GM19452 (cell line): ENCODE data around the gene SOHLH1.

Experiments
- ATAC-seq: cut with Tn5 transposase; IDR thresholded peaks from one replicate; pipeline ENCODE4 v1.9.1; 2021; ENCODE audit not compliant: unreplicated experiment

The SOHLH1 gene

GRCh38 chr9:135662758-135663450, 36.4 kb downstream of the SOHLH1 start, which contains the start of gene LCN9:
LCN9 (plus strand) TSS chr9:135663309; CDS start chr9:135663322, 13 bp downstream.
- no peak for ATAC-seq

GRCh38 chr9:135661816-135662560, 37.3 kb downstream of the SOHLH1 start:
- ATAC-seq = no peak

GRCh38 chr9:135660407-135660806, 38.9 kb downstream of the SOHLH1 start:
- ATAC-seq = no peak

- no peak for ATAC-seq
Measured at GRCh38 chr9:135659252-135659651, 40.0 kb downstream of the SOHLH1 start.

- no peak for ATAC-seq
Measured at GRCh38 chr9:135657416-135657815, 41.9 kb downstream of the SOHLH1 start.

GRCh38 chr9:135655317-135655716, 44.0 kb downstream of the SOHLH1 start:
- ATAC-seq = no peak

- no peak for ATAC-seq
Measured at GRCh38 chr9:135650408-135650807, 48.9 kb downstream of the SOHLH1 start.

GRCh38 chr9:135649508-135649907, 49.8 kb downstream of the SOHLH1 start:
- no peak for ATAC-seq

- ATAC-seq = no peak
Measured at GRCh38 chr9:135648494-135649410, 50.5 kb downstream of the SOHLH1 start.

- ATAC-seq = no peak
Measured at GRCh38 chr9:135647884-135648283, 51.4 kb downstream of the SOHLH1 start.

- no peak for ATAC-seq
Measured at GRCh38 chr9:135644631-135645218, 54.6 kb downstream of the SOHLH1 start.
